A375 (cell line): Measurements from ENCODE around the gene CWC25. TPM values are rescaled to one million over a fixed set of nuclear protein-coding genes. Genes with fewer than 3 reads are reported as not detected.

Experiments
- small RNA-seq: library from RNA; depleted of rRNA; stranded (forward); fragments of <200 nt; gene quantifications from one replicate; pipeline ENCODE3, GENCODE V24; 2014
- total RNA-seq: library from RNA; depleted of rRNA; stranded (reverse); fragments of >200 nt; shearing (Covaris generic); gene quantifications from 2 replicates; pipeline ENCODE4 v1.2.3, GENCODE V29; 2014; rRNA removed

CWC25 gene
- 26.7 and 30.2 TPM in 2 replicates for total RNA-seq

GRCh38 chr17:38824899-38825761 is at the start of gene CWC25:
Gene CWC25 (minus strand): TSS chr17:38825321. CDS start chr17:38825183, 138 bp downstream.

DNA sequence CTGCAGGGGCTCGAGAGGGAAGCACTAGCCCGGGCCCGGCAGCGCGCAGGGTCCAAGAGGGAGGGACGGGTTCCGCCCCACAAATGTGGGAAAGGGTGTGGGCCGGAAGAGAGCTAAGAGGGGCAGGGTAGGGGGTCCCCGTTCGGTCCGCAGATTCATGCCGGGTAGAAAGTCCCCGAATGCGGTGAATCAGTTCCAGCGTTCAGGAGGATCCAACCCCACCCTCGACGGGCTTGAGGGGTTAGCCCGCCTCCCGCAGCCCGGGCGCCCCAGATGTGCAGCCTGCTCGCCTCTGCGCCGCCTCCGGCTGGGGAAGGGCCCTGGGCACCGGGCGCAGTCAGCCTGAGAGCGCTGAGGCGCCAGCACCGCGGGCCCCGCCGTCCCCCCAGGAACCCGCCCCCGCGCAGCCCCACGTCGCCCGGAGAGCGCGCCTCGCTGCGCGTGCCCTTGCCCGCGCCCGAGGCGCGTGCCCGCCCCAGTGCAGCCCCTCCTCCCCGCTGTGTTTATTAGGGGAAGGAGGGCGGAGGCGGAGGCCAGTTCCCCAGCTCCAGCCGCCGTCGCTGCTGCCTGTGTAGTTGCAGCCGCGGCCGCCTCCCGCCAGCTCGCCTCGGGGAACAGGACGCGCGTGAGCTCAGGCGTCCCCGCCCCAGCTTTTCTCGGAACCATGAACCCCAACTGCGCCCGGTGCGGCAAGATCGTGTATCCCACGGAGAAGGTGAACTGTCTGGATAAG is 44.6 kb upstream of the CWC25 start, which contains the start of gene LASP1:
Gene LASP1, plus strand, starts transcription at position 533 of the 733 bp plus-strand sequence. Its CDS starts 132 bp downstream, at position 665.

DNA sequence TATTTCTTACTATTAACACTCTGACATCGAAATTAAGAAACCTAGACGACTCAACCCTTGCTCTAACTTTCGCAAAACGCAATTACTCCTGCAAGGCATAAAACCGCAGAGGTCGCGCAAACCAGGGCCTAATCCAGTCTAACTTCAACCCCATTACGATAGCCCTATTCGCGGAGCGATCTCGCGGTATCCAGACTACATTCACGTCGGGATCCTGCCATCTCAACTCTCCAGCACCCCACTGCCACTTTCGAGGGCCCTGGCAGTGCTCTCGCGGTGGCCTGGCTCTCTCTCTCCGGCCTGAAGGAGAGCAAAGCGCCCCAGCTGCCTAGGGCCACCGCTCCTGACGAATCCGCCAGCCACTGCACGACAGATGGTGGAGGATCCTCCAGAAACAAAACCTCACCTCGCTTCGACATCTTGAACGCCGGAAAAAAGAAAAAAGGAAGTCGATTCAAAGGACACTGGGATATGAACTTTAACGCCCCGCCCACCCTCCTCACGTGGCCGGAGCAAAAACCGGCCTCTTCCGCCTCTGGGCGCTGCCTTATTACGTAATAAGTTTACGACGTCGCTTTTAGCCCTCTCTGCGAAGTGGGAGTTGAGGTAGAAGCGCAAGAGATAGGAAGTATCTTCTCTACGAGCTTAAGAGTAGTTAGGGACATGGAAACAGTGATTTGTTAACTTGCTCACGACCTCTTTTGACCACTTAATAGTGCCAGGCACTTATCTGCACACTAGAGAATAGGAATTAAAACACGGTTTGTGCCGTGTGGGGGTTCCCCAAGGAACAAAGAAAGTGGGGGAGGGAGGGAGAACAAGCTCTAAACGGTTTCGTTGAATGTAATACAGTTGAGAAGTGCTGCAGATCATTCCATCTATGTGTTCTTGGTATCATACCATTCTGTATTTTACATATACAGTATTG is 28.4 kb upstream of the CWC25 start, which contains the start of gene RPL23:
Gene RPL23, minus strand, starts transcription at position 430 of the 928 bp plus-strand sequence. Its CDS starts 11 bp downstream, at position 419.

GRCh38 chr17:38799501-38800236 is 25.5 kb downstream of the CWC25 start, which contains the start of gene PIP4K2B:
Gene PIP4K2B (minus strand): TSS chr17:38799556. CDS start chr17:38799424, 132 bp downstream.

DNA sequence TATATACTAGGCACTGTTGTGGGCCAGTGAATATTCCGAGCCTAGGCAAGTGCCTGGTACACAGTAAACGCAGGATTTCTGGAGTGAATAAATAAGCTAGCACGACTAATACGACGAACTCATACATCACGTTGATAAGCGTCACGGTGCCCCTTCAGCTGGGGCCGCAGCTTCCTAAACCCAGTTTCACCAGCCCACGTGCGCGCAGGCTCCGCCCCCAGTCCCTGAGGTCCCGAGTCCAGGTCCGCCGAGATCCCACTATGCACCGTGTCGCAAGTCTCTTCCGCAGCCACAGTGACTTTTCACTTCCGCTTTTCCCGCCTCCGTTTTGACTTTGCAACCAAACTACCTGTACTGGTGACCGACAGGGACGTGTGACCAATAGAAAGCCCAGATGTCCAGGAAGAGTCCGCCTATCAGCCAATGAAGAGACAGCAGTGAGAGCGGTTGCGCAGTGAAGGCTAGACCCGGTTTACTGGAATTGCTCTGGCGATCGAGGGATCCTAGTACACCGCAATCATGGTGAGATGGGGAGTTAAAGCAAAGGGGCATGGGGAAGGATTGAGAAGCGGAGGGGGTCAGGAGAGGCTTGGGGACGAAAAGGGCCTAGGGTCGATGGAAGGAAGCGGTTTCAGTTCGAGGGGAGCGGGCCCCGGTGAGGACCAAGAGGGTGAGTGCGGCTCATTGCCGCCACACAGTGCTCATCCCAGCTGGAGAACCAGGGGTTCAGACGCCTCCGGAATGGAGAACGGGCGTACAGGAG is 72.6 kb downstream of the CWC25 start, which contains the start of gene PSMB3:
Gene PSMB3, plus strand, starts transcription at position 434 of the 763 bp plus-strand sequence. Its CDS starts 86 bp downstream, at position 520.

Small RNA genes lying within 50 kb of the gene (small RNA-seq; reads per million reads assigned to genes)
- gene MIR4727 (not detected), gene RNU6-866P (not detected), gene SNORA21 (not detected), gene SNORA21B (not detected)

Other genes with a start within 250 kb of the CWC25 start
- 4.2 TPM in 2 replicates for gene SRCIN1, start 219.4 kb downstream of the CWC25 start, total RNA-seq
- 8.9 and 11.2 TPM in 2 replicates for gene EPOP, start 150.4 kb downstream of the CWC25 start, total RNA-seq
- 46.3 and 60.3 TPM in 2 replicates for gene MLLT6, start 120.0 kb downstream of the CWC25 start, total RNA-seq
- gene CISD3, start 95.0 kb downstream of the CWC25 start, total RNA-seq, result 16.7 and 30.3 TPM in 2 replicates
- 10.5 and 14.5 TPM in 2 replicates for gene PCGF2, start 77.0 kb downstream of the CWC25 start, total RNA-seq
- 353 and 359 TPM in 2 replicates for gene PSMB3, start 72.6 kb downstream of the CWC25 start, total RNA-seq
- 27.5 and 31.3 TPM in 2 replicates for gene PIP4K2B, start 25.8 kb downstream of the CWC25 start, total RNA-seq
- 2,982 and 3,162 TPM in 2 replicates for gene RPL23, start 28.4 kb upstream of the CWC25 start, total RNA-seq
- 82.0 and 84.4 TPM in 2 replicates for gene LASP1, start 44.7 kb upstream of the CWC25 start, total RNA-seq
- gene FBXO47, start 142.1 kb upstream of the CWC25 start, total RNA-seq, result not detected in 2 replicates